ENCODE results near the gene XYLT2. TPM values are rescaled to one million over a fixed set of nuclear protein-coding genes. Genes with fewer than 3 reads are reported as not detected.
"Not testable (repeated sequence)": the region's sequence is repeated elsewhere in the genome, so short reads cannot be mapped to it uniquely, and the experiment has no call there.

XYLT2 gene
- total and polyA plus RNA-seq, 5 donors: 13.2 to 19.1 (median 18.2) TPM

GRCh38 chr17:50322271-50322670, 23.7 kb upstream of the XYLT2 start:
- WGBS: 50% methylated on average over 7 of the region's 7 CpGs

GRCh38 chr17:50323060-50323459, 22.9 kb upstream of the XYLT2 start:
- no peak for ATAC-seq
- no peak overlapping the region for H3K27ac ChIP-seq (ENCODE audit: low read length)
- no peak for DNase-seq
- WGBS: 57% methylated on average over 5 of the region's 5 CpGs
- H3K4me3 ChIP-seq (ENCODE audit: low read length): no peak overlapping the region
- intact Hi-C loops (cut with DNase I): no loop called here
- H3K27me3 ChIP-seq (ENCODE audit: control insufficient read depth, insufficient read depth): no peaks in the 10 kb centered on the region
- no peaks in the 10 kb centered on the region for H3K9me3 ChIP-seq (ENCODE audit: control insufficient read depth, low read length)
- H3K4me1 ChIP-seq (ENCODE audit: control insufficient read depth, insufficient read depth, low read length): no peaks in the 10 kb centered on the region

More at GRCh38 chr17:50322271-50322670, 23.7 kb upstream of the XYLT2 start:
- DNase-seq (no peak), ATAC-seq (no peak)
- intact Hi-C loops (cut with DNase I): no loop called here
- Histone ChIP-seq H3K9me3 (ENCODE audit: control insufficient read depth, low read length) (no peaks in the 10 kb centered on the region), H3K4me1 (ENCODE audit: control insufficient read depth, insufficient read depth, low read length) (no peaks in the 10 kb centered on the region), H3K27me3 (ENCODE audit: control insufficient read depth, insufficient read depth) (no peaks in the 10 kb centered on the region), H3K27ac (ENCODE audit: low read length) (no peak overlapping the region), H3K4me3 (ENCODE audit: low read length) (no peak overlapping the region)

GRCh38 chr17:50325906-50326305, 20.0 kb upstream of the XYLT2 start:
- 58% methylated on average over 4 of the region's 4 CpGs for WGBS
- Histone ChIP-seq H3K27me3 (ENCODE audit: control insufficient read depth, insufficient read depth) (no peaks in the 10 kb centered on the region), H3K9me3 (ENCODE audit: control insufficient read depth, low read length) (no peaks in the 10 kb centered on the region), H3K4me3 (ENCODE audit: low read length) (no peak overlapping the region), H3K4me1 (ENCODE audit: control insufficient read depth, insufficient read depth, low read length) (no peaks in the 10 kb centered on the region), H3K27ac (ENCODE audit: low read length) (no peak overlapping the region)
- ATAC-seq: no peak
- no peak for DNase-seq
- intact Hi-C loops (cut with DNase I): no loop called here

GRCh38 chr17:50326831-50327364, 19.0 kb upstream of the XYLT2 start:
- no peak for ATAC-seq
- Histone ChIP-seq H3K27me3 (ENCODE audit: control insufficient read depth, insufficient read depth) (no peaks in the 10 kb centered on the region), H3K4me3 (ENCODE audit: low read length) (no peak overlapping the region), H3K27ac (ENCODE audit: low read length) (no peak overlapping the region), H3K4me1 (ENCODE audit: control insufficient read depth, insufficient read depth, low read length) (no peaks in the 10 kb centered on the region), H3K9me3 (ENCODE audit: control insufficient read depth, low read length) (no peaks in the 10 kb centered on the region)
- DNase-seq: no peak
- intact Hi-C loops (cut with DNase I): no loop called here
- WGBS: 76% methylated on average over 9 of the region's 9 CpGs

GRCh38 chr17:50328363-50329325, 17.3 kb upstream of the XYLT2 start:
- Histone ChIP-seq H3K9me3 (ENCODE audit: control insufficient read depth, low read length) (no peaks in the 10 kb centered on the region), H3K4me3 (ENCODE audit: low read length) (no peak overlapping the region), H3K4me1 (ENCODE audit: control insufficient read depth, insufficient read depth, low read length) (no peaks in the 10 kb centered on the region), H3K27me3 (ENCODE audit: control insufficient read depth, insufficient read depth) (no peaks in the 10 kb centered on the region), H3K27ac (ENCODE audit: low read length) (no peak overlapping the region)
- 72% methylated on average over 21 of the region's 21 CpGs for WGBS
- no peak for DNase-seq
- ATAC-seq: no peak
- intact Hi-C loops (cut with DNase I): no loop called here

- ATAC-seq (peak in 1 of 2 donors; percentile 37), DNase-seq (no peak)
- H3K4me1 ChIP-seq (ENCODE audit: control insufficient read depth, insufficient read depth, low read length): no peaks in the 10 kb centered on the region
- 77% methylated on average over 3 of the region's 3 CpGs for WGBS
- H3K4me3 ChIP-seq (ENCODE audit: low read length): no peak overlapping the region
- no peaks in the 10 kb centered on the region for H3K27me3 ChIP-seq (ENCODE audit: control insufficient read depth, insufficient read depth)
- intact Hi-C loops (cut with DNase I): no loop called here
- no peaks in the 10 kb centered on the region for H3K9me3 ChIP-seq (ENCODE audit: control insufficient read depth, low read length)
- H3K27ac ChIP-seq (ENCODE audit: low read length): no peak overlapping the region
These were observed 16.2 kb upstream of the XYLT2 start for GRCh38 chr17:50329716-50330115.

- H3K9me3 ChIP-seq (ENCODE audit: control insufficient read depth, low read length): no peaks in the 10 kb centered on the region
- DNase-seq (no peak), ATAC-seq (no peak)
- no peak overlapping the region for H3K27ac ChIP-seq (ENCODE audit: low read length)
- intact Hi-C loops (cut with DNase I): no loop called here
- no peaks in the 10 kb centered on the region for H3K27me3 ChIP-seq (ENCODE audit: control insufficient read depth, insufficient read depth)
- H3K4me3 ChIP-seq (ENCODE audit: low read length): no peak overlapping the region
- 78% methylated on average over 11 of the region's 11 CpGs for WGBS
- H3K4me1 ChIP-seq (ENCODE audit: control insufficient read depth, insufficient read depth, low read length): no peaks in the 10 kb centered on the region
These were observed 15.7 kb upstream of the XYLT2 start for GRCh38 chr17:50330151-50330775.

- WGBS: 74% methylated on average over 4 of the region's 4 CpGs
- Histone ChIP-seq H3K27me3 (ENCODE audit: control insufficient read depth, insufficient read depth) (no peaks in the 10 kb centered on the region), H3K4me1 (ENCODE audit: control insufficient read depth, insufficient read depth, low read length) (no peaks in the 10 kb centered on the region), H3K27ac (ENCODE audit: low read length) (no peak overlapping the region), H3K9me3 (ENCODE audit: control insufficient read depth, low read length) (no peaks in the 10 kb centered on the region), H3K4me3 (ENCODE audit: low read length) (no peak overlapping the region)
- no peak for ATAC-seq
- intact Hi-C loops (cut with DNase I): no loop called here
- DNase-seq: no peak
These were observed 14.7 kb upstream of the XYLT2 start for GRCh38 chr17:50331085-50331791.

GRCh38 chr17:50332196-50332595, 13.7 kb upstream of the XYLT2 start:
- Histone ChIP-seq H3K27ac (ENCODE audit: low read length) (no peak overlapping the region), H3K4me3 (ENCODE audit: low read length) (no peak overlapping the region), H3K9me3 (ENCODE audit: control insufficient read depth, low read length) (no peaks in the 10 kb centered on the region), H3K27me3 (ENCODE audit: control insufficient read depth, insufficient read depth) (no peaks in the 10 kb centered on the region), H3K4me1 (ENCODE audit: control insufficient read depth, insufficient read depth, low read length) (no peaks in the 10 kb centered on the region)
- intact Hi-C loops (cut with DNase I): no loop called here
- whole genome bisulfite sequencing: 45% methylated on average over 6 of the region's 6 CpGs
- DNase-seq: no peak
- peak in 1 of 2 donors; percentile 57 for ATAC-seq

- H3K4me1 ChIP-seq (ENCODE audit: control insufficient read depth, insufficient read depth, low read length); H3K4me3 ChIP-seq (ENCODE audit: low read length); DNase-seq; H3K27me3 ChIP-seq (ENCODE audit: control insufficient read depth, insufficient read depth); intact Hi-C loops (cut with DNase I); H3K9me3 ChIP-seq (ENCODE audit: control insufficient read depth, low read length); ATAC-seq; H3K27ac ChIP-seq (ENCODE audit: low read length): not testable (repeated sequence)
- 54% methylated on average over 14 of the region's 14 CpGs for WGBS
These were observed 12.5 kb upstream of the XYLT2 start for GRCh38 chr17:50333291-50334057.

Measured in right cardiac atrium (tissue), 5 donors.